IMR-90 (cell line): ENCODE data around the gene MLANA. TPM values are rescaled to one million over a fixed set of nuclear protein-coding genes. Genes with fewer than 3 reads are reported as not detected.

Source experiments
- ATAC-seq: fragments of 200-7000 bp; cut with Tn5 transposase; 2 replicates; pipeline ENCODE4 v1.9.1; 2020; ENCODE audit warnings: low read depth, mild to moderate bottlenecking, moderate library complexity
- BruUV-seq: library from RNA; stranded (reverse); fragments of 400-500 nt; replicated peaks from 2 replicates; lab custom pipeline; 2021; lab: Mats Ljungman, UMichigan
- CTCF ChIA-PET: fragments of 300-600 bp; formaldehyde crosslinking; extraction: SDS; loops from one replicate; lab custom pipeline; 2021; ENCODE audit warnings: antibody characterized with exemption; lab: Yijun Ruan, JAX
- POLR2A ChIA-PET: fragments of 300-600 bp; sonication (Branson Sonifier 250); formaldehyde crosslinking; loops from one replicate; lab custom pipeline; 2022; ENCODE audit warnings: antibody characterized with exemption; ENCODE audit not compliant: unreplicated experiment; lab: Charles Lee
- DNase-seq: peaks from one replicate; pipeline ENCODE4 v3.0.0; 2013
- H2AFZ ChIP-seq: replicated peaks from 2 replicates; pipeline ENCODE3; 2013; ENCODE audit warnings: low read length, mild to moderate bottlenecking; ENCODE audit not compliant: poor library complexity
- H2AK5ac ChIP-seq: 2 replicates; pipeline ENCODE4 v1.6.1; 2013; ENCODE audit warnings: low read depth, low read length, inconsistent platforms
- H2AK9ac ChIP-seq: replicated peaks from 2 replicates; pipeline ENCODE3; 2013; ENCODE audit warnings: mild to moderate bottlenecking, low read depth, low read length, moderate library complexity; ENCODE audit not compliant: poor library complexity
- H2BK120ac ChIP-seq: 2 replicates; pipeline ENCODE4 v1.6.1; 2013; ENCODE audit warnings: low read depth, low read length, inconsistent platforms
- H2BK15ac ChIP-seq: 3 replicates; pipeline ENCODE4 v1.6.1; 2013; ENCODE audit warnings: low read depth, low read length, inconsistent platforms
- H2BK20ac ChIP-seq: 2 replicates; pipeline ENCODE4 v1.6.1; 2013; ENCODE audit warnings: low read depth, mild to moderate bottlenecking, inconsistent platforms, low read length, moderate library complexity
- H2BK5ac ChIP-seq: 2 replicates; pipeline ENCODE4 v1.6.1; 2013; ENCODE audit warnings: mild to moderate bottlenecking, low read depth, low read length, inconsistent platforms; ENCODE audit not compliant: poor library complexity, severe bottlenecking
- H3K14ac ChIP-seq: replicated peaks from 2 replicates; pipeline ENCODE4 v1.6.1; 2013; ENCODE audit warnings: low read depth, low read length, inconsistent platforms
- H3K18ac ChIP-seq: 2 replicates; pipeline ENCODE4 v1.6.1; 2013; ENCODE audit warnings: low read depth, low read length, control low read depth
- H3K23ac ChIP-seq: 2 replicates; pipeline ENCODE4 v1.6.1; 2013; ENCODE audit warnings: low read depth, low read length, inconsistent platforms
- H3K27ac ChIP-seq: 2 replicates; pipeline ENCODE4 v1.5.1; 2013; ENCODE audit warnings: mild to moderate bottlenecking, control low read depth, low read length; ENCODE audit not compliant: insufficient read depth
- H3K27me3 ChIP-seq: 2 replicates; pipeline ENCODE4 v1.6.1; 2013; ENCODE audit warnings: low read length; ENCODE audit not compliant: control insufficient read depth, insufficient read depth
- H3K36me3 ChIP-seq: 2 replicates; pipeline ENCODE4 v1.6.1; 2013; ENCODE audit warnings: low read length, mixed read lengths; ENCODE audit not compliant: control insufficient read depth, insufficient read depth
- H3K4ac ChIP-seq: 2 replicates; pipeline ENCODE4 v1.6.1; 2013; ENCODE audit warnings: low read depth, low read length, inconsistent platforms
- H3K4me1 ChIP-seq: 2 replicates; pipeline ENCODE4 v1.6.1; 2013; ENCODE audit warnings: low read length, mixed read lengths; ENCODE audit not compliant: control insufficient read depth, insufficient read depth
- H3K4me2 ChIP-seq: 2 replicates; pipeline ENCODE4 v1.6.1; 2013; ENCODE audit warnings: low read depth, mild to moderate bottlenecking, control low read depth, low read length, moderate library complexity
- H3K4me3 ChIP-seq: 2 replicates; pipeline ENCODE4 v1.5.1; 2013; ENCODE audit warnings: low read depth, mild to moderate bottlenecking, control low read depth, low read length, moderate library complexity; ENCODE audit not compliant: insufficient read depth
- H3K56ac ChIP-seq: 2 replicates; pipeline ENCODE4 v1.6.1; 2013; ENCODE audit warnings: low read length, inconsistent platforms; ENCODE audit not compliant: insufficient read depth; ENCODE audit errors: extremely low read depth
- H3K79me1 ChIP-seq, 2 experiments: 2 replicates each; pipeline ENCODE4 v1.6.1; 2013; ENCODE audit warnings: low read length in 2 of 2, inconsistent platforms in 1 of 2, low read depth in 1 of 2
- H3K9ac ChIP-seq: 2 replicates; pipeline ENCODE4 v1.6.1; 2013; ENCODE audit warnings: low read depth, low read length, control low read depth
- H3K9me1 ChIP-seq: 2 replicates; pipeline ENCODE4 v1.6.1; 2013; ENCODE audit warnings: low read length, inconsistent platforms; ENCODE audit not compliant: insufficient read depth
- H3K9me3 ChIP-seq: 2 replicates; pipeline ENCODE4 v1.6.1; 2013; ENCODE audit warnings: low read length; ENCODE audit not compliant: control insufficient read depth, insufficient read depth
- H4K20me1 ChIP-seq: 2 replicates; pipeline ENCODE4 v1.6.1; 2013; ENCODE audit warnings: low read length, inconsistent platforms; ENCODE audit not compliant: insufficient read depth
- H4K5ac ChIP-seq: 2 replicates; pipeline ENCODE4 v1.6.1; 2013; ENCODE audit warnings: mild to moderate bottlenecking, low read depth, low read length, control low read depth
- H4K8ac ChIP-seq, 2 experiments: 2 replicates each; pipeline ENCODE4 v1.6.1; 2013; ENCODE audit warnings: low read depth in 2 of 2, low read length in 2 of 2, control low read depth in 1 of 2, inconsistent platforms in 1 of 2
- H4K91ac ChIP-seq: 2 replicates; pipeline ENCODE4 v1.6.1; 2013; ENCODE audit warnings: low read depth, low read length, inconsistent platforms; ENCODE audit not compliant: insufficient read depth
- BHLHE40 ChIP-seq: fragments of 150-350 bp; IDR thresholded peaks from 2 replicates; pipeline ENCODE4 v1.6.1; 2016; ENCODE audit warnings: mild to moderate bottlenecking, low read depth, low read length
- CEBPB ChIP-seq: IDR thresholded peaks from 2 replicates; pipeline ENCODE4 v1.6.1; 2012; ENCODE audit warnings: low read depth, low read length, improper control_type of control experiment
- CHD1 ChIP-seq: IDR thresholded peaks from 2 replicates; pipeline ENCODE4 v1.6.1; 2012; ENCODE audit warnings: low read depth, low read length, improper control_type of control experiment
- FOS ChIP-seq: fragments of 150-350 bp; IDR thresholded peaks from 2 replicates; pipeline ENCODE4 v1.6.1; 2016; ENCODE audit warnings: low read depth, low read length
- MAFK ChIP-seq: IDR thresholded peaks from 2 replicates; pipeline ENCODE4 v1.6.1; 2012; ENCODE audit warnings: low read depth, low read length, improper control_type of control experiment
- MAZ ChIP-seq: IDR thresholded peaks from 2 replicates; pipeline ENCODE4 v1.6.1; 2012; ENCODE audit warnings: low read depth, mild to moderate bottlenecking, low read length, improper control_type of control experiment, moderate library complexity, borderline replicate concordance
- MXI1 ChIP-seq: IDR thresholded peaks from 2 replicates; pipeline ENCODE4 v1.6.1; 2012; ENCODE audit warnings: low read depth, mild to moderate bottlenecking, low read length, moderate library complexity, borderline replicate concordance
- NFE2L2 ChIP-seq: fragments of 150-350 bp; IDR thresholded peaks from 2 replicates; pipeline ENCODE4 v1.6.1; 2016; ENCODE audit warnings: low read depth, mild to moderate bottlenecking, low read length
- POLR2A ChIP-seq: IDR thresholded peaks from 2 replicates; pipeline ENCODE4 v1.6.1; 2012; ENCODE audit warnings: mild to moderate bottlenecking, low read depth, low read length
- RAD21 ChIP-seq: IDR thresholded peaks from 2 replicates; pipeline ENCODE4 v1.6.1; 2012; ENCODE audit warnings: low read length, improper control_type of control experiment
- RCOR1 ChIP-seq: IDR thresholded peaks from 2 replicates; pipeline ENCODE4 v1.6.1; 2012; ENCODE audit warnings: mild to moderate bottlenecking, low read length, improper control_type of control experiment; ENCODE audit not compliant: insufficient replicate concordance
- RFX5 ChIP-seq: IDR thresholded peaks from 2 replicates; pipeline ENCODE4 v1.8.0; 2012; ENCODE audit warnings: low read depth, mild to moderate bottlenecking, low read length, moderate library complexity
- SMC3 ChIP-seq: fragments of 150-350 bp; IDR thresholded peaks from 2 replicates; pipeline ENCODE4 v1.6.1; 2016; ENCODE audit warnings: low read depth, mild to moderate bottlenecking, antibody characterized with exemption, low read length, moderate library complexity
- WGBS, 2 experiments: methylation state at CpG; one replicate each; pipeline versions ENCODE4 v1.1.5 to v1.1.7; 2013; ENCODE audit warnings: missing lambda C conversion rate in 2 of 2; ENCODE audit not compliant: insufficient read length in 1 of 2; ENCODE audit errors: extremely low coverage in 2 of 2; 5-methylcytosine and 5-hydroxymethylcytosine counted together
- dilution Hi-C: fragments of 300-500 bp; cut with HindIII; formaldehyde crosslinking; loops from one replicate; pipeline ENCODE4 v1.14.3; 2018; ENCODE audit warnings: low sequenced_read_pairs; ENCODE audit not compliant: unreplicated experiment
- in situ Hi-C: fragments of 300-500 bp; cut with MboI; formaldehyde crosslinking; loops from 3 replicates; pipeline ENCODE4 v1.14.3; 2019; ENCODE audit warnings: low sequenced_read_pairs, inconsistent platforms, mixed read lengths
- intact Hi-C: fragments of 100-400 bp; cut with micrococcal nuclease; formaldehyde crosslinking; loops from 2 replicates; pipeline ENCODE4 v1.10.0; 2022
- polyA plus RNA-seq, 3 experiments: library from polyadenylated mRNA; depleted of rRNA; stranded (reverse); fragments of >200 nt; gene quantifications; 2 replicates each; pipeline ENCODE4 v1.2.3, GENCODE V29; 2012; ENCODE audit warnings: low replicate concordance in 1 of 3
- total RNA-seq: library from RNA; depleted of rRNA; stranded (reverse); fragments of >200 nt; gene quantifications from 2 replicates; pipeline ENCODE4 v1.2.3, GENCODE V29; 2012
- TF ChIP-seq, protein P1 (sequence below): conservative IDR thresholded peaks from 2 replicates; pipeline ENCODE4 v1.5.1; 2012; ENCODE audit warnings: mild to moderate bottlenecking, low read depth, low read length, improper control_type of control experiment
- TF ChIP-seq, protein P2 (sequence below): fragments of 150-350 bp; IDR thresholded peaks from 2 replicates; pipeline ENCODE4 v1.6.1; 2017; ENCODE audit warnings: mild to moderate bottlenecking, antibody characterized with exemption, low read length, low read depth
- TF ChIP-seq, protein P3 (sequence below): fragments of 150-350 bp; IDR thresholded peaks from 2 replicates; pipeline ENCODE4 v1.6.1; 2016; ENCODE audit warnings: low read depth, mild to moderate bottlenecking, low read length, moderate library complexity, borderline replicate concordance

The MLANA gene
- total and polyA plus RNA-seq, 2 of the 4 experiments (the other 2 are of a cell fraction) = not detected

DNA sequence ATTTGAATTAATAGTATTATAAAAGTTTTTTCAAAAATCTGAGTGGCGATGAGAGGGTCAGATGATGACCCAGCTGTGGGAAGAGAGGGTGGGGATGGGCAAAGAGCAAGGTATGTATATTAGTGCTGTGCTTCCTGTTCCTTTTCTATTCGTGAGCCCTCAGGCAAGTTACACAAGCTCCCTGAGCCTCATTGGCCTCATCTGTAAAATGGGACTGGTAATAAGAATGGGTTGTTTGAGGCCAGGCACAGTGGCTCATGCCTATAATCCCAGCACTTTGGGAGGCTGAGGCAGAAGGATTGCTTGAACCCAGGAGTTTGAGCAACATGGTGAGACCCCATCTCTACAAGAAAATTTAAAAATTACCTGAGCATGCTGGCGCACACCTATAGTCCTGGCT lies 24.0 kb upstream of the MLANA start:
- Histone ChIP-seq H3K4me2 (no peak overlapping the region), H4K91ac (no peak overlapping the region), H4K20me1 (no peaks in the 10 kb centered on the region), H3K56ac (no peak overlapping the region), H3K4me1 (no peaks in the 10 kb centered on the region), H2BK5ac (no peak overlapping the region), H3K9ac (no peak overlapping the region), H2BK120ac (no peak overlapping the region), H4K5ac (no peak overlapping the region), H3K9me3 (no peaks in the 10 kb centered on the region), H2AK5ac (no peak overlapping the region), H3K4me3 (no peak overlapping the region), H3K4ac (no peak overlapping the region), H3K23ac (no peak overlapping the region), H3K36me3 (no peaks in the 10 kb centered on the region), H3K18ac (no peak overlapping the region), H3K79me1 (no peaks in the 10 kb centered on the region), H2BK15ac (no peak overlapping the region), H2AK9ac (no peak overlapping the region), H3K27ac (no peak overlapping the region), H4K8ac (no peak overlapping the region), H3K27me3 (no peaks in the 10 kb centered on the region; the same call in 1 of the 2 replicates), H2AFZ (no peak overlapping the region), H2BK20ac (no peak overlapping the region), H3K14ac (no peak overlapping the region), H3K9me1 (no peaks in the 10 kb centered on the region; the same call in 1 of the 2 replicates)
- no peak for TF ChIP-seq CHD1
- no peak for TF ChIP-seq CEBPB
- no peak for TF ChIP-seq MXI1
- TF ChIP-seq POLR2A = no peak
- TF ChIP-seq MAFK = no peak
- TF ChIP-seq, protein P1, sequence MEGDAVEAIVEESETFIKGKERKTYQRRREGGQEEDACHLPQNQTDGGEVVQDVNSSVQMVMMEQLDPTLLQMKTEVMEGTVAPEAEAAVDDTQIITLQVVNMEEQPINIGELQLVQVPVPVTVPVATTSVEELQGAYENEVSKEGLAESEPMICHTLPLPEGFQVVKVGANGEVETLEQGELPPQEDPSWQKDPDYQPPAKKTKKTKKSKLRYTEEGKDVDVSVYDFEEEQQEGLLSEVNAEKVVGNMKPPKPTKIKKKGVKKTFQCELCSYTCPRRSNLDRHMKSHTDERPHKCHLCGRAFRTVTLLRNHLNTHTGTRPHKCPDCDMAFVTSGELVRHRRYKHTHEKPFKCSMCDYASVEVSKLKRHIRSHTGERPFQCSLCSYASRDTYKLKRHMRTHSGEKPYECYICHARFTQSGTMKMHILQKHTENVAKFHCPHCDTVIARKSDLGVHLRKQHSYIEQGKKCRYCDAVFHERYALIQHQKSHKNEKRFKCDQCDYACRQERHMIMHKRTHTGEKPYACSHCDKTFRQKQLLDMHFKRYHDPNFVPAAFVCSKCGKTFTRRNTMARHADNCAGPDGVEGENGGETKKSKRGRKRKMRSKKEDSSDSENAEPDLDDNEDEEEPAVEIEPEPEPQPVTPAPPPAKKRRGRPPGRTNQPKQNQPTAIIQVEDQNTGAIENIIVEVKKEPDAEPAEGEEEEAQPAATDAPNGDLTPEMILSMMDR = no peak
- no peak for TF ChIP-seq RCOR1
- TF ChIP-seq, protein P2, sequence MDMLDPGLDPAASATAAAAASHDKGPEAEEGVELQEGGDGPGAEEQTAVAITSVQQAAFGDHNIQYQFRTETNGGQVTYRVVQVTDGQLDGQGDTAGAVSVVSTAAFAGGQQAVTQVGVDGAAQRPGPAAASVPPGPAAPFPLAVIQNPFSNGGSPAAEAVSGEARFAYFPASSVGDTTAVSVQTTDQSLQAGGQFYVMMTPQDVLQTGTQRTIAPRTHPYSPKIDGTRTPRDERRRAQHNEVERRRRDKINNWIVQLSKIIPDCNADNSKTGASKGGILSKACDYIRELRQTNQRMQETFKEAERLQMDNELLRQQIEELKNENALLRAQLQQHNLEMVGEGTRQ = no peak
- no peak for TF ChIP-seq NFE2L2
- TF ChIP-seq SMC3 = no peak
- no peak for TF ChIP-seq MAZ
- no peak for TF ChIP-seq BHLHE40
- TF ChIP-seq RFX5 = no peak
- TF ChIP-seq, protein P3, sequence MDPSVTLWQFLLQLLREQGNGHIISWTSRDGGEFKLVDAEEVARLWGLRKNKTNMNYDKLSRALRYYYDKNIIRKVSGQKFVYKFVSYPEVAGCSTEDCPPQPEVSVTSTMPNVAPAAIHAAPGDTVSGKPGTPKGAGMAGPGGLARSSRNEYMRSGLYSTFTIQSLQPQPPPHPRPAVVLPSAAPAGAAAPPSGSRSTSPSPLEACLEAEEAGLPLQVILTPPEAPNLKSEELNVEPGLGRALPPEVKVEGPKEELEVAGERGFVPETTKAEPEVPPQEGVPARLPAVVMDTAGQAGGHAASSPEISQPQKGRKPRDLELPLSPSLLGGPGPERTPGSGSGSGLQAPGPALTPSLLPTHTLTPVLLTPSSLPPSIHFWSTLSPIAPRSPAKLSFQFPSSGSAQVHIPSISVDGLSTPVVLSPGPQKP = no peak
- TF ChIP-seq RAD21 = no peak
- no peak for TF ChIP-seq FOS
- ChIA-PET CTCF (interaction anchor here (1.1 kb wide), 1 partner anchor 34 kb away, joined by 3 read pairs; the partner anchor contains the start of gene ERMP1), POLR2A (no interaction called here)
- no peak for DNase-seq
- dilution Hi-C loops = no loop called here
- no TSS peak for BruUV-seq
- ATAC-seq = no peak
- in situ Hi-C loops = no loop called here
- WGBS, 2 experiments = no CpG with 5 or more reads among the region's 3 CpGs
- intact Hi-C loops = no loop called here
